ENCODE data around the gene RIPK1.
"Not testable (repeated sequence)": the region's sequence is repeated elsewhere in the genome, so short reads cannot be mapped to it uniquely, and the experiment has no call there.

RIPK1 gene

DNA sequence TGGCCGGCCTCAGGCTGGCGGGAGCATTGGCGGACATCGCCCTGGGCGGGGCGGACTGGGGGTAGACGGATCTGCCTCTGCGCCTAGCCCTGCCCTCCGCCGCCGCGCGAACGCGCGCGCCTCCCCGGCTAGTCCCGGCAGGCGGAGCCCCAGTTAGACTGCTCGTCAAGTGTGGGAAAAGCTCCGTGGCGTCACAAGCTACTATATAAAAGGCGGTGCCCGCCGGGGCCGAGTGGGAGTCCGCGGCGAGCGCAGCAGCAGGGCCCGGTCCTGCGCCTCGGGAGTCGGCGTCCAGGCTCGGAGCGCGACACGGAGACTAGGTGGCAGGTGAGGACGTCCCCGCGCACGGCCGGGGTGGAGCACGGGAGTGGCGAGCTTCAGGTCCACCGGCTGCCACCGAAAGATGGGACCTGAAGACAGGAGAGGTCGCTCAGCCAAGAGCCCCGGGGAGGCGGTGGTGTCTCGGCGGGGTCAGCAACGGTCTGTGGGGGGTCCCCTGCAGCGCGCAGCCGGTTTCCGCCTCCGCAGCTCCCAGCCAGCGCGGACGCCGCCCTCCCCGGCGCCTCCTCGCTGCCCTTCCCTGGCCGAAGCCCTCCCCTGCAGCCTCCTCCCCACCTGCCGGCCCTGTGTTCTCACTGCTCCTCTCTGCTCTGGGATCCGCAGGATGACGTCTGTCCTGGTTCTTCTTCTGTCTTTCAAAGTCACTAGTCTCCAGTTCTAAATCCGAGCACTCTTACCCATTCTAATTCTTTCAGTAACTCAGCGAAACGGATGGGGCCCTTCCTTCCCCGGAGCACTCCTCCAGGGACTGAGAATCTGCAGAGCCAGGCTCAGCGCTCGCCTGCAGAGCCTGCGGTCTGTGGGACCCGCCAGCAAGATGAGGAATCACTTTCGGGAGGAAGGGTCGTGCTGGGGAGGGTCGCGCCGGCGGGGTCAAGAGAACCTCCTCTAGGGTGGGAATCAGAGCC is 4.3 kb upstream of the RIPK1 start:
- H3K9ac ChIP-seq (ENCODE audit: low read depth, low read length): peak overlapping the region; percentile 50; the same call in 1 of the 2 replicates
- 0 out of 2 replicates have a peak, but pooled peaks cover 4% of the 10 kb centered on the region for H3K36me3 ChIP-seq (ENCODE audit: control insufficient read depth, insufficient read depth, low read length)

DNA sequence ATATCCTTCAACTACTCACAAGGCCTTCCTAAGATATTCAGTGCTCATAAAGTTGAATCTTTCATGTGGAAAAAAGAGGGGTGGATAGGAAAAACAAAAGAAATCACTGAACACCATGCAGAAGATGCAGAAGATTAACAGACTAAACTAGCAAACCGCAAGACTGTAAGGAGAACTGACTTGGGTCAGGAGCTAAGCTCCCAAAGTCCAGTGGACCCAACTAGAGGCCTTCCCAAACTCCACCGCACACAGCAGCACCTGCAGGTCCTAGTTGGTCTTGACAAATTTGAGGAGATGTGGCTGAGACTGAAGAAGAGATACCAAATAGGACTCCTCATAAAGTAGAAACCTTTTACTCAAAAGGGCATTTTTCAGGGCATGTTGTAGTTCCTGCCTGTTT is 3.3 kb downstream of the RIPK1 start:
- Histone ChIP-seq H3K27ac (ENCODE audit: low read depth, low read length) (no peak overlapping the region), H3K4me3 (ENCODE audit: low read depth, low read length) (no peak overlapping the region)

More for the DNA sequence above, 4.3 kb upstream of the RIPK1 start:
- peak overlapping the region; percentile 64 for H3K27ac ChIP-seq (ENCODE audit: low read depth, low read length)
- H3K4me1 ChIP-seq (ENCODE audit: control insufficient read depth, insufficient read depth, low read length): 0 out of 2 replicates have a peak, but pooled peaks cover 1% of the 10 kb centered on the region
- peak overlapping the region; percentile 89 for H3K4me3 ChIP-seq (ENCODE audit: low read depth, low read length)
- H3K9me3 ChIP-seq (ENCODE audit: control insufficient read depth, insufficient read depth, low read length): peaks cover 6% of the 10 kb centered on the region
- no peaks in the 10 kb centered on the region for H3K27me3 ChIP-seq (ENCODE audit: control insufficient read depth, insufficient read depth, low read length)

GRCh38 chr6:3072798-3073197 is 4.5 kb downstream of the RIPK1 start:
- peaks cover 44% of the 10 kb centered on the region for H3K4me1 ChIP-seq (ENCODE audit: control insufficient read depth, insufficient read depth, low read length)
- H3K27ac ChIP-seq (ENCODE audit: low read depth, low read length): peak overlapping the region; percentile 2
- H3K9ac ChIP-seq (ENCODE audit: low read depth, low read length): no peak overlapping the region
- no peak overlapping the region for H3K4me3 ChIP-seq (ENCODE audit: low read depth, low read length)
- peaks cover 16% of the 10 kb centered on the region for H3K36me3 ChIP-seq (ENCODE audit: control insufficient read depth, insufficient read depth, low read length)
- H3K9me3 ChIP-seq (ENCODE audit: control insufficient read depth, insufficient read depth, low read length): no peaks in the 10 kb centered on the region; the same call in 1 of the 2 replicates
- no peaks in the 10 kb centered on the region for H3K27me3 ChIP-seq (ENCODE audit: control insufficient read depth, insufficient read depth, low read length)

More for the DNA sequence above, 3.3 kb downstream of the RIPK1 start:
- no peaks in the 10 kb centered on the region for H3K27me3 ChIP-seq (ENCODE audit: control insufficient read depth, insufficient read depth, low read length)
- H3K36me3 ChIP-seq (ENCODE audit: control insufficient read depth, insufficient read depth, low read length): peaks cover 8% of the 10 kb centered on the region; the same call in 1 of the 2 replicates
- H3K4me1 ChIP-seq (ENCODE audit: control insufficient read depth, insufficient read depth, low read length): peaks cover 44% of the 10 kb centered on the region
- H3K9ac ChIP-seq (ENCODE audit: low read depth, low read length): no peak overlapping the region
- H3K9me3 ChIP-seq (ENCODE audit: control insufficient read depth, insufficient read depth, low read length): peaks cover 6% of the 10 kb centered on the region

- no peak overlapping the region for H3K4me3 ChIP-seq (ENCODE audit: low read depth, low read length)
- no peak overlapping the region for H3K9ac ChIP-seq (ENCODE audit: low read depth, low read length)
- no peaks in the 10 kb centered on the region for H3K27me3 ChIP-seq (ENCODE audit: control insufficient read depth, insufficient read depth, low read length)
- peaks cover 44% of the 10 kb centered on the region for H3K4me1 ChIP-seq (ENCODE audit: control insufficient read depth, insufficient read depth, low read length)
- H3K9me3 ChIP-seq (ENCODE audit: control insufficient read depth, insufficient read depth, low read length): no peaks in the 10 kb centered on the region; the same call in 1 of the 2 replicates
- H3K36me3 ChIP-seq (ENCODE audit: control insufficient read depth, insufficient read depth, low read length): peaks cover 22% of the 10 kb centered on the region
- H3K27ac ChIP-seq (ENCODE audit: low read depth, low read length): peak overlapping the region; percentile 99
These were observed 5.1 kb downstream of the RIPK1 start for GRCh38 chr6:3073382-3073781.

DNA sequence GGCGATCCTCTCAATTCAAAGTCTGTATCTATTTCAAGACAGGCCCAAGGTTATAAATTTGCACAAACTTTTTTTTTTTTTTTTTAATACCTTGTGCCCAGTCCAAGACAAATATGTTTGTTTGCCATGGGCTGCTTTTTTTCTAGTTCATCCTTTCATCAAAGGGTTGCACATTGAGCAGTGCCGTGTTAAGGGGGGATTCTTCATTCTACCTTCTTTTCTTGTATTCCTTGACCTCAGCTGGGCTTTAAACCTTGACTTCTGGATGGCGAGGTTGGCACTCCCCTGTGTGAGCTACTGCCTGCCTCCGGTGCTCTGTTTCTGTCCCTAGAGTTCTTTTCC is 7.4 kb downstream of the RIPK1 start:
- Histone ChIP-seq H3K4me3 (ENCODE audit: low read depth, low read length) (0 out of 2 replicates have a peak overlapping the region, but pooled peaks have one; percentile 1), H3K27me3 (ENCODE audit: control insufficient read depth, insufficient read depth, low read length) (no peaks in the 10 kb centered on the region), H3K36me3 (ENCODE audit: control insufficient read depth, insufficient read depth, low read length) (peaks cover 42% of the 10 kb centered on the region), H3K4me1 (ENCODE audit: control insufficient read depth, insufficient read depth, low read length) (peaks cover 32% of the 10 kb centered on the region), H3K27ac (ENCODE audit: low read depth, low read length) (peak overlapping the region; percentile 99), H3K9ac (ENCODE audit: low read depth, low read length) (peak overlapping the region; percentile 19), H3K9me3 (ENCODE audit: control insufficient read depth, insufficient read depth, low read length) (no peaks in the 10 kb centered on the region; the same call in 1 of the 2 replicates)

- H3K27ac ChIP-seq (ENCODE audit: low read depth, low read length): peak overlapping the region; percentile 99
- H3K27me3 ChIP-seq (ENCODE audit: control insufficient read depth, insufficient read depth, low read length): no peaks in the 10 kb centered on the region
- H3K9ac ChIP-seq (ENCODE audit: low read depth, low read length): peak overlapping the region; percentile 19; the same call in 1 of the 2 replicates
- no peak overlapping the region for H3K4me3 ChIP-seq (ENCODE audit: low read depth, low read length)
- H3K4me1 ChIP-seq (ENCODE audit: control insufficient read depth, insufficient read depth, low read length): peaks cover 30% of the 10 kb centered on the region
- peaks cover 48% of the 10 kb centered on the region for H3K36me3 ChIP-seq (ENCODE audit: control insufficient read depth, insufficient read depth, low read length)
- no peaks in the 10 kb centered on the region; the same call in 1 of the 2 replicates for H3K9me3 ChIP-seq (ENCODE audit: control insufficient read depth, insufficient read depth, low read length)
These were observed 8.0 kb downstream of the RIPK1 start for GRCh38 chr6:3076320-3076719.

GRCh38 chr6:3077430-3077829 is 9.1 kb downstream of the RIPK1 start:
- Histone ChIP-seq H3K9ac (ENCODE audit: low read depth, low read length) (no peak overlapping the region), H3K4me1 (ENCODE audit: control insufficient read depth, insufficient read depth, low read length) (peaks cover 27% of the 10 kb centered on the region), H3K27me3 (ENCODE audit: control insufficient read depth, insufficient read depth, low read length) (no peaks in the 10 kb centered on the region), H3K4me3 (ENCODE audit: low read depth, low read length) (no peak overlapping the region), H3K27ac (ENCODE audit: low read depth, low read length) (no peak overlapping the region), H3K9me3 (ENCODE audit: control insufficient read depth, insufficient read depth, low read length) (no peaks in the 10 kb centered on the region; the same call in 1 of the 2 replicates), H3K36me3 (ENCODE audit: control insufficient read depth, insufficient read depth, low read length) (peaks cover 53% of the 10 kb centered on the region)

DNA sequence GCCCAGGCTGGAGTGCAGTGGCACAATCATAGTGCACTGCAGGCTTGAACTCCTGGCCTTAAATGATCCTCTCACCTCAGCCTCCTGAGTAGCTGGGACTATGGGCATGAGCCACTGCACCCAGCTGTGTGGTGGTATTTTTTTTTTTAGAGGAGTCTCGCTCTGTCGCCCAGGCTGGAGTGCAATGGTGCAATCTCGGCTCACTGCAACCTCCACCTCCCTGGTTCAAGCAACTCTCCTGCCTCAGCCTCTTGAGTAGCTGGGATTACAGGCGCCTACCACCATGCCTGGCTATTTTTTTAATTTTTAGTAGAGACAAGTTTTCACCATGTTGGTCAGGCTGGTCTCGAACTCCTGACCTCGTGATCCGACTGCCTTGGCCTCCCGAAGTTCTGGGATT is 10.7 kb downstream of the RIPK1 start:
- H3K4me1 ChIP-seq (ENCODE audit: control insufficient read depth, insufficient read depth, low read length): peaks cover 19% of the 10 kb centered on the region
- not testable (repeated sequence) for H3K9ac ChIP-seq (ENCODE audit: low read depth, low read length); H3K27ac ChIP-seq (ENCODE audit: low read depth, low read length); H3K4me3 ChIP-seq (ENCODE audit: low read depth, low read length); H3K9me3 ChIP-seq (ENCODE audit: control insufficient read depth, insufficient read depth, low read length); H3K27me3 ChIP-seq (ENCODE audit: control insufficient read depth, insufficient read depth, low read length)
- peaks cover 65% of the 10 kb centered on the region for H3K36me3 ChIP-seq (ENCODE audit: control insufficient read depth, insufficient read depth, low read length)

DNA sequence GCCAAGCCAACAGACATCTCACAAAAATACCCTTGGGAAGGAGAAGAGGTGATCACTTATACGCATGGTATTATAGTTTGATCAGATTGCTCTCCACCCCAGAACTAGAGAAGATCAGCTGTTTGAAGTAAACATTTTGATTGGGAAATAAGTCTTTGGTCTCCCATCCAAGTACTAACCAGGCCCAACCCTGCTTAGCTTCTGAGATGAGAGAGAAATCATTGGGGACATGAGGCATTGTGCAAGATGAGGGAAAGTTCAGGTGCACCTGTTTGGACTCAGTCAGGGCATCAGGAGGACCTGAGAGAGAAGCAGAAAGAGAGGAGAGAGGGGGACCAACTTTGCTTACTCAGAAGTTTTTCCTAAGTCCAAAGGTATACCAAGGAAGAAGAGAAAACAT is 11.4 kb downstream of the RIPK1 start:
- no peak overlapping the region for H3K9ac ChIP-seq (ENCODE audit: low read depth, low read length)
- peaks cover 15% of the 10 kb centered on the region for H3K4me1 ChIP-seq (ENCODE audit: control insufficient read depth, insufficient read depth, low read length)
- no peak overlapping the region for H3K27ac ChIP-seq (ENCODE audit: low read depth, low read length)
- no peaks in the 10 kb centered on the region for H3K27me3 ChIP-seq (ENCODE audit: control insufficient read depth, insufficient read depth, low read length)
- peaks cover 3% of the 10 kb centered on the region; the same call in 1 of the 2 replicates for H3K9me3 ChIP-seq (ENCODE audit: control insufficient read depth, insufficient read depth, low read length)
- H3K4me3 ChIP-seq (ENCODE audit: low read depth, low read length): no peak overlapping the region
- peaks cover 69% of the 10 kb centered on the region for H3K36me3 ChIP-seq (ENCODE audit: control insufficient read depth, insufficient read depth, low read length)

- no peaks in the 10 kb centered on the region for H3K4me1 ChIP-seq (ENCODE audit: control insufficient read depth, insufficient read depth, low read length)
- H3K36me3 ChIP-seq (ENCODE audit: control insufficient read depth, insufficient read depth, low read length): peaks cover 89% of the 10 kb centered on the region
- H3K9me3 ChIP-seq (ENCODE audit: control insufficient read depth, insufficient read depth, low read length): peaks cover 14% of the 10 kb centered on the region
- H3K27me3 ChIP-seq (ENCODE audit: control insufficient read depth, insufficient read depth, low read length): no peaks in the 10 kb centered on the region
- no peak overlapping the region for H3K4me3 ChIP-seq (ENCODE audit: low read depth, low read length)
- H3K27ac ChIP-seq (ENCODE audit: low read depth, low read length): no peak overlapping the region
- H3K9ac ChIP-seq (ENCODE audit: low read depth, low read length): no peak overlapping the region
These were observed 13.7 kb downstream of the RIPK1 start for GRCh38 chr6:3081960-3082359.

DNA sequence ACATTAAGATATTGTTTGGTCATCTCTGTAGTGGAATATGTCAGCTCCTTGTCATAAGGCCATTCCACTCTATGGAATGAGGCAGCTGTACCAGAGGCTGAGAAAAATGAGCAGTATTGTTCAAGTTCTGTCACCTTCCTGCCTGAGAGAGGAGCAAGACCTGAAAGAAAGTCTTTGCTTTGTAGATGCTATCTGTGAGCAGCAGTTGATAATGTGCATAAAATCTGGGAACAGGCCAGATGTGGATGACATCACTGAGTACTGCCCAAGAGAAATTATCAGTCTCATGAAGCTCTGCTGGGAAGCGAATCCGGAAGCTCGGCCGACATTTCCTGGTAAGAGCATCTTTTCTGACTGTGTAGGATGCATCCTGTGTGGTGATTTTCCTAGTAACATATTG is 16.8 kb downstream of the RIPK1 start:
- Histone ChIP-seq H3K9ac (ENCODE audit: low read depth, low read length) (no peak overlapping the region), H3K4me3 (ENCODE audit: low read depth, low read length) (no peak overlapping the region), H3K4me1 (ENCODE audit: control insufficient read depth, insufficient read depth, low read length) (no peaks in the 10 kb centered on the region), H3K36me3 (ENCODE audit: control insufficient read depth, insufficient read depth, low read length) (peaks cover 92% of the 10 kb centered on the region), H3K27ac (ENCODE audit: low read depth, low read length) (no peak overlapping the region), H3K9me3 (ENCODE audit: control insufficient read depth, insufficient read depth, low read length) (peaks cover 44% of the 10 kb centered on the region), H3K27me3 (ENCODE audit: control insufficient read depth, insufficient read depth, low read length) (no peaks in the 10 kb centered on the region)
